NCI-H1092 (cell line): ENCODE results near the gene MRPL12.

Experiments used
- DNase-seq: peaks from one replicate; lab custom pipeline; 2025; lab: John Stamatoyannopoulos, UW

MRPL12 gene

GRCh38 chr17:81740395-81740961 is 37.3 kb downstream of the MRPL12 start:
- no peak for DNase-seq

GRCh38 chr17:81741049-81741593 is 38.0 kb downstream of the MRPL12 start:
- no peak for DNase-seq

GRCh38 chr17:81741594-81742452 is 38.7 kb downstream of the MRPL12 start:
- DNase-seq = no peak
